GM20000 (cell line): ENCODE data around the gene KDELR1.

Source experiments
- DNase-seq: peaks from one replicate; pipeline ENCODE4 v3.0.0; 2012; ENCODE audit warnings: low spot score
- TF ChIP-seq, protein P1 (sequence below): IDR thresholded peaks from 2 replicates; pipeline ENCODE4 v1.5.1; 2012; ENCODE audit warnings: mild to moderate bottlenecking, control low read depth; ENCODE audit errors: extremely low read depth, missing control alignments

KDELR1 gene

DNA sequence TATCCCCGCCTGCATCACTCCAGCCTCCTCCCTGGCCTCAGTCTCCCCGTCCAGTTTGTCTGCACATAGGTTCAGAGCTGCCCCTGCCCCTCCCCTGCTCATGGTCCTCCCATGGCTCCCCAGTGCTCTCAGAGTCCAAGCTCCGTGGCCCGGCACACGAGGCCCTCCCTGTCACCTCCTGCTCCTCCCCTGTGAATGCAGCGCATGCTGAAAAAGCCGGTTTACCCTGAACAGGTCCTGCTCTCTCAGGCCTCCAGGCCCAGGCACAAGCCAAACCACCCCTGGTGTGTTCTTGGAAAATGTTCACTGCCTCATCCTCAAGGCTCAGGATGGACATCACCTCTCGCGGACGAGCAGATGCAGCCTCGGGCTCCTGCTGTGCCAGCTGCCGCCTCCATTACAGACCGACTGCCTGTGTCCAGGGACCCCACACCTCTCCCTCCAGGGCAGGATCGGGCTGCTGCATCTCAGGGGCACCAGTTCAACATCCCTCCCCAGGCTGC, 53.0 kb downstream of the KDELR1 start:
- DNase-seq = no peak
- TF ChIP-seq, protein P1, sequence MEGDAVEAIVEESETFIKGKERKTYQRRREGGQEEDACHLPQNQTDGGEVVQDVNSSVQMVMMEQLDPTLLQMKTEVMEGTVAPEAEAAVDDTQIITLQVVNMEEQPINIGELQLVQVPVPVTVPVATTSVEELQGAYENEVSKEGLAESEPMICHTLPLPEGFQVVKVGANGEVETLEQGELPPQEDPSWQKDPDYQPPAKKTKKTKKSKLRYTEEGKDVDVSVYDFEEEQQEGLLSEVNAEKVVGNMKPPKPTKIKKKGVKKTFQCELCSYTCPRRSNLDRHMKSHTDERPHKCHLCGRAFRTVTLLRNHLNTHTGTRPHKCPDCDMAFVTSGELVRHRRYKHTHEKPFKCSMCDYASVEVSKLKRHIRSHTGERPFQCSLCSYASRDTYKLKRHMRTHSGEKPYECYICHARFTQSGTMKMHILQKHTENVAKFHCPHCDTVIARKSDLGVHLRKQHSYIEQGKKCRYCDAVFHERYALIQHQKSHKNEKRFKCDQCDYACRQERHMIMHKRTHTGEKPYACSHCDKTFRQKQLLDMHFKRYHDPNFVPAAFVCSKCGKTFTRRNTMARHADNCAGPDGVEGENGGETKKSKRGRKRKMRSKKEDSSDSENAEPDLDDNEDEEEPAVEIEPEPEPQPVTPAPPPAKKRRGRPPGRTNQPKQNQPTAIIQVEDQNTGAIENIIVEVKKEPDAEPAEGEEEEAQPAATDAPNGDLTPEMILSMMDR = no peak

DNA sequence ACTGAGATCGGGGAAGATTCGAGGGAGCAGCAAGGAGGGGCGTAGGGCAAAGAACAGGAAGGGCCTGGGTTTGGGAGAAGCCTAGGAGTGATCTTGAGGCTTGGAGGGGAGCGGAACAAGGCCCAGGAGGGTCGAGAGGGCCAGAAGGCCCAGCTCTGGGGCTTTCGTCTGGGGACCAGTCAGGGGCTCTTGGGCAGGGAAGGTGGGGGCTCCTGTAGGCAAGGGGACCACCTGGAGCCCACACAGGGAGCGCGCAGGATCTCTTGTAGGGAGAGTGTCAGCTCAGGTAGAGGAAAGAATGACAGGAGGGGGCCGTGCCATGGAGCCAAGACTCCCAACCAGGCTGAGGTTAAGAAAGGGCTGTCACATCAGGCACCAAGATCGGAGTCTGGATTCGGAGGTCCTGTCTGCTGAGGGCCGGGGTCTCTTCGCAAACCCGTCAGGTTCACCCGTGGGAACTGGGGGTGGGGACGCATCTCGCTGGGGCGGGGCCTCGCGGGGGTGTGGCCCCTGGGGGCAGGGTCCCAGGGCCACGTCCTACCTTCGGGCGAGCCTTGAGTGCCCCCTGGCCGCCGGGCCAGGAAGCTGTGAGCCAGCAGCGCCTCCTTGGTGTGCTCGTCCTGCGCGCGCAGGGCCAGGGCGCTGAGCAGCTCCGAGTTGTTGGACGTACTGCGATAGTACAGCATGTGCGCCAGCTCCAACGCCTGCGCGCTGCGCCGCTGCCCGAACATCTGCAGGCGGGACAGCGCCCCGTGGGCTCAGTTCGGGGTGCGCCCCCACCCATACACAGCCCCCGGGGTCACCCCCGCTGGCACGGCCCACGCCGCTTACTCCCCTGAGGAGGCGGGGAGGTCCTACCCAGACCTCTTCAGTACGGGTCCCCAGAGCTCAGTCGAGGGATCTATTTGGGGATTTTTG, 57.6 kb downstream of the KDELR1 start:
- DNase-seq = peak; percentile 95
- TF ChIP-seq, protein P1 = peak; percentile 94

DNA sequence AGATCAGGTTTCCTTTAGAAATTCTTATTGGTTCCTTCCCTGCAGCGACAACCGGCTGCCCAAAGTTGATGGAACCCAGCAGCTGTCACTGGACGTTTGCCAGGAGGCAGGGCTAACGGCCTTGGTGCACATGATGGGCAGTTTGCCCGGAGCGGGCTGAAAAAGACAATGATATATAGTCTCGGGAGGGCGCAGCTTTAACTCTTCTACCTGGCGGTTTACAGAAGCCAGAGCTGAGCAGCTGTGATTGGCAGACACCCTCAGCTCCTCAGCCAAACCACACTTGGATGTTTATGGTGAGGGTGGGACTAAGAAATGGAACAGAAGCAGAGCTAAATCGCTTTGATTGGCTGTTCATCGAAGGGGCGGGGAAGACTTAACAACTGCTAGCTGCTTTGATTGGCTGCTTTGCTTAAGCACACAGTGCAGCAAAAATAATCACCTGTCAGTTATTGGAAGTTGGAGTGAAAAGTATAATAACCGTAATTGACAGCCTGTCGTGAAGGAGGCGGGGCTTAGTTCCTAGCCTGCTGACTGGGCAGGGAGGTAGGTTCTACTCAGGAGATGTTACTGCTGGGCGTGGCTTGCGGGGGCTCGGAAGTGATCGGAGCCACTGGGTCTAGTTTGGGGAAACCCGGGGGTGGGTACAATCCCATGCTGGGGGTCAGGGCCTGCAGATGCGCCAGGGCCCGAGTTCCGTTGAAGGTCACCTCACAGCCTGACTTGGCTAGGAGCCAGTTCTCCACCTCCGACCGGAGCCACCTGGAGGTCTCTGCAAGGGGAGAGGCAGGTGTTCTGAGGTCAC, 58.5 kb downstream of the KDELR1 start:
- peak; percentile 95 for DNase-seq

More for the DNA sequence above, 58.5 kb downstream of the KDELR1 start:
- TF ChIP-seq, protein P1 = no peak
